ENCODE results near the gene CHURC1. TPM values are rescaled to one million over a fixed set of nuclear protein-coding genes. Genes with fewer than 3 reads are reported as not detected.
A peak's percentile ranks its signal among the peaks of the same experiment; 100 is the strongest.

Gene CHURC1
- total RNA-seq, 6 experiments from 2014 or later, result 28.2 to 55.2 (median 37.1) TPM

DNA sequence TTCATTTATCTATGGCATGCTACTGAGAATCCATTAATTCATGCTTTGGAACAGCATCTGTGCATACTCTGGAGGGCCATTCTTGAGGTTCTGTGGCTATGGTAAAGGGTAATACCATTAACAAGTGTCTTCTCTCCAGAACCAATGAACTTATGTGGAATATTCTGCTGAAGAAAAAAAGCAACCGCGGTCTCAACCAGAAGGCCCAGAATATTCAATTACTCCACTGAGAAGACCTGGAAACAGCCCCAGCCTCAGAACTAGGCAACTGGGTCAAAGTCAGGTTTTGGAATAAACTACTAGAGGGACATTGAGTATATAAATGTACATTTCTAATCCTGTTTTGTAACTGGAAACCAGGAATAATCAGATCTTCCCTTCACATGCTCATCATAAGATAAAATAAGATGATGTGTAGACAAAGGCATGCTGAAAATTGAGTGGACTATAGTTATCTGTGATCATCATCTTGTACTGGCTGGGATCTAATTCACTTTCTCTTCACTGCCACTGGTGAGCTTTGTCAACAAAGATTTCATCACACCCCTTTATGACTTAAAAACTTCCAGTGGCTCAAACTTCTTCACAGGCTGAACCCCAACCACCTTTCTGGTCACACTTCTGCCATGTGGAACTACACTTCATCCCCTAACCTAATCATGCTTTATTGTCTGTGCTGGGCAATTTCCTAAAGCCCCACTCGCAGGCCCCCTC lies 40.6 kb upstream of the CHURC1 start:
- no peak for TF ChIP-seq POLR2A (IDR thresholded peaks at IDR 0.05)
- TF ChIP-seq, protein P1, sequence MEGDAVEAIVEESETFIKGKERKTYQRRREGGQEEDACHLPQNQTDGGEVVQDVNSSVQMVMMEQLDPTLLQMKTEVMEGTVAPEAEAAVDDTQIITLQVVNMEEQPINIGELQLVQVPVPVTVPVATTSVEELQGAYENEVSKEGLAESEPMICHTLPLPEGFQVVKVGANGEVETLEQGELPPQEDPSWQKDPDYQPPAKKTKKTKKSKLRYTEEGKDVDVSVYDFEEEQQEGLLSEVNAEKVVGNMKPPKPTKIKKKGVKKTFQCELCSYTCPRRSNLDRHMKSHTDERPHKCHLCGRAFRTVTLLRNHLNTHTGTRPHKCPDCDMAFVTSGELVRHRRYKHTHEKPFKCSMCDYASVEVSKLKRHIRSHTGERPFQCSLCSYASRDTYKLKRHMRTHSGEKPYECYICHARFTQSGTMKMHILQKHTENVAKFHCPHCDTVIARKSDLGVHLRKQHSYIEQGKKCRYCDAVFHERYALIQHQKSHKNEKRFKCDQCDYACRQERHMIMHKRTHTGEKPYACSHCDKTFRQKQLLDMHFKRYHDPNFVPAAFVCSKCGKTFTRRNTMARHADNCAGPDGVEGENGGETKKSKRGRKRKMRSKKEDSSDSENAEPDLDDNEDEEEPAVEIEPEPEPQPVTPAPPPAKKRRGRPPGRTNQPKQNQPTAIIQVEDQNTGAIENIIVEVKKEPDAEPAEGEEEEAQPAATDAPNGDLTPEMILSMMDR (IDR thresholded peaks at IDR 0.05), result no peak

DNA sequence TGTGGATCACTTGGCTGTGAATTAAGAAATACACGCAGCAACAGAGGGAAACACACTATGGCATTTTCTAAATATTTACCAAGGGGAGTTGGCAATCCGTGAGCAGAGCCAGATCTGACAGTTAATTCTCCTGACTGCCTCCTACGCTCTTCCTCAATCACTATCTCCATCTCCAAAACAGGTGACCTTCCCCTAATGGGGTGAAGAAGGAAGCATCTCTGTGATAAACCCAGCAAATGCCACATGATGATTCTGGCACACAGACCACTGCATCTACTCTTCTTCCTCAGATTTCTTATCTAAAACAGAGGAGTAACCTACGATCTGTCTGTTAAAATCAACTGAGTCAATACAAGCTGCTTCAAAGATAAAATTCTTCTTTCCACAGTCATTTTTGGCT lies 38.9 kb upstream of the CHURC1 start:
- H3K27me3 ChIP-seq, result no peaks in the 10 kb centered on the region
- no peaks in the 10 kb centered on the region for H3K36me3 ChIP-seq
- WGBS (ENCODE audit: insufficient coverage, low coverage, low lambda C conversion rate, missing lambda C conversion rate), result 56% methylated on average over 4 of the region's 4 CpGs
- no peak for ATAC-seq
- no peak overlapping the region for H3K27ac ChIP-seq
- peaks cover 0 to 7% (median 0%) of the 10 kb centered on the region in 4 donors for H3K4me1 ChIP-seq
- DNase-seq, result no peak
- TF ChIP-seq, protein P1 (IDR thresholded peaks at IDR 0.05), result no peak
- TF ChIP-seq POLR2A (IDR thresholded peaks at IDR 0.05), result no peak
- H3K4me3 ChIP-seq, result no peak overlapping the region
- intact Hi-C loops (cut with DNase I), result loop anchor here in 1 of 2 donors (10.0 kb wide), 2 partner anchors 51 to 101 kb away; no protein-coding TSS in a partner anchor
- H3K9me3 ChIP-seq, result no peaks in the 10 kb centered on the region

More for the DNA sequence above, 40.6 kb upstream of the CHURC1 start:
- intact Hi-C loops (cut with DNase I), result loop anchor here in 1 of 2 donors (10.0 kb wide), 2 partner anchors 49 to 99 kb away; no protein-coding TSS in a partner anchor
- no peak overlapping the region for H3K4me3 ChIP-seq
- no peaks in the 10 kb centered on the region for H3K36me3 ChIP-seq
- WGBS (ENCODE audit: insufficient coverage, low coverage, low lambda C conversion rate, missing lambda C conversion rate), result 63% methylated on average over 3 of the region's 3 CpGs
- no peak overlapping the region for H3K27ac ChIP-seq
- ATAC-seq (peak in 2 of 4 donors; percentile 61 to 78), DNase-seq (no peak)
- no peaks in the 10 kb centered on the region for H3K4me1 ChIP-seq
- H3K9me3 ChIP-seq, result no peaks in the 10 kb centered on the region
- H3K27me3 ChIP-seq, result no peaks in the 10 kb centered on the region

DNA sequence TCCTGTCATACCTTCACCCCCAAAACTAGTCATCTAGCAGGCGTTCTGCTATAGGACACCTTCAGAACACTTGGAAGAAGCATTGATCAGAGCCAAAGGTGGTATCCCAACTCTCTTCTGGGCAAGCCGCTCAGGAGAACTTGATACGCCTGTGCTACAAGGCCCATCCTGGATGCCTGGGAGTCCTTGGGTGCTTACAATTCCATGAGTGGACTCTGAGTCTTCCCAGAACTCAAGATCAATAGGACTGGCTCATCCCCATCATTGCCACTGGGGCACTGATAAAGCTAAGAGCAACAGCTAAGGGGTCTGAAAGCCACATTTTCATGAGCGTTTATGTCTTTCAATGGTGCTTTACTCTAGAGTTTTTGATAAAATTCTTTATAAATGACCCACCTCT lies 36.4 kb upstream of the CHURC1 start:
- Histone ChIP-seq H3K36me3 (no peaks in the 10 kb centered on the region), H3K4me1 (peaks cover 0 to 13% (median 0%) of the 10 kb centered on the region in 4 donors), H3K9me3 (no peaks in the 10 kb centered on the region), H3K27ac (no peak overlapping the region), H3K4me3 (no peak overlapping the region), H3K27me3 (no peaks in the 10 kb centered on the region)
- TF ChIP-seq, protein P1 (IDR thresholded peaks at IDR 0.05), result no peak
- TF ChIP-seq POLR2A (IDR thresholded peaks at IDR 0.05), result no peak
- intact Hi-C loops (cut with DNase I), result loop anchor here in 1 of 2 donors (10.0 kb wide), 2 partner anchors 53 to 103 kb away; no protein-coding TSS in a partner anchor
- ATAC-seq (no peak), DNase-seq (no peak)
- 100% methylated on average over 1 of the region's 4 CpGs for WGBS (ENCODE audit: insufficient coverage, low coverage, low lambda C conversion rate, missing lambda C conversion rate)

GRCh38 chr14:64878837-64879634 lies 35.2 kb upstream of the CHURC1 start:
- TF ChIP-seq POLR2A (IDR thresholded peaks at IDR 0.05), result no peak
- TF ChIP-seq, protein P1 (IDR thresholded peaks at IDR 0.05), result no peak
- no peak for DNase-seq

More at GRCh38 chr14:64878837-64879634, 35.2 kb upstream of the CHURC1 start:
- WGBS (ENCODE audit: insufficient coverage, low coverage, low lambda C conversion rate, missing lambda C conversion rate), result 34% methylated on average over 9 of the region's 43 CpGs
- peak overlapping the region; percentile 50 to 56 (median 53) for H3K4me3 ChIP-seq
- no peak overlapping the region for H3K27ac ChIP-seq
- intact Hi-C loops (cut with DNase I), result loop anchor here in 1 of 2 donors (10.0 kb wide), 2 partner anchors 54 to 104 kb away; no protein-coding TSS in a partner anchor
- no peaks in the 10 kb centered on the region for H3K27me3 ChIP-seq
- H3K9me3 ChIP-seq, result no peaks in the 10 kb centered on the region
- no peaks in the 10 kb centered on the region for H3K36me3 ChIP-seq
- peaks cover 0 to 13% (median 0%) of the 10 kb centered on the region in 4 donors for H3K4me1 ChIP-seq
- peak; percentile 4 to 28 (median 6) for ATAC-seq
